NT2/D1 (cell line): ENCODE data around the gene GLTPD2.

Experiments used
- YY1 ChIP-seq: IDR thresholded peaks from 2 replicates; pipeline ENCODE4 v1.6.1; 2011; ENCODE audit not compliant: insufficient read length, insufficient read depth
- ZNF274 ChIP-seq: IDR thresholded peaks from 2 replicates; pipeline ENCODE4 v1.6.1; 2011; ENCODE audit warnings: mild to moderate bottlenecking, low read depth, low read length

DNA sequence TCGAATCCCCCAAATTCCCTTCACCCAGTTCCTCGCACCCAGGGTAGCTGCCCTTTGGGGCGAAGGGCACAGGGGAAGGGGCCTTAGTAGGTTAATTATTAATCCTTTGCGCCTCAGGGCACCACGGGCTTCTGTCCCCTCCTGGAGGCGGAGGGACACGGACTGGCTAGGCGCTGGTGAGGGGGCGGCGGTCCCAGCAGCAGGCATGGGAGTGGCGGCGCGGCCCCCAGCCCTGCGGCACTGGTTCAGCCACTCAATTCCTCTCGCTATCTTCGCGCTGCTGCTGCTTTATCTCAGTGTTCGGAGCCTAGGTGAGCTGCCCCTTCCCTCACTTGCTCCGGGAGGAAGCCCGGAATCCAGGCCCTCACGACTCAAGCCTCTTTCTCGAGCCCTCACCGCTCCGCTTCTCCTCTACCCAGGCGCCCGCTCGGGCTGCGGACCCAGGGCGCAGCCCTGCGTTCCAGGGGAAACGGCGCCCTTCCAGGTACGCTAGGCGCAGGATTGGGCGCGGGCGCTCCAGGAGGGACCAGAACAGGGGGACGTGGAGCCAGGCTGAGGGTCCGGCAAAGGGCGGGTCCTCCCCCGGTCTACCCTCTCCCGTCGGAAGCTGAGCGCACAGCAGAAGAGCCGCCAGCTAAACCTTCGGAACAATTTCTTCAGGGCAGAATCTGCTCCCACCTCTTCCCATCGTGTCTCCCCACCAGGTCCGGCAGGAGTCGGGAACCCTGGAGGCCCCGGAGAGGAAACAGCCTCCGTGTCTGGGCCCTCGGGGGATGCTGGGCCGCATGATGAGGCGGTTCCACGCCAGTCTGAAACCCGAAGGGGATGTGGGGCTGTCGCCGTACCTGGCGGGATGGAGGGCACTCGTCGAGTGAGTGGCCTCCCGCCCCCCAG, at the start of gene GLTPD2:
- no peak for TF ChIP-seq YY1
- no peak for TF ChIP-seq ZNF274
